GM10266 (cell line): Measurements from ENCODE around the gene KIF26B.

ENCODE experiments used
- DNase-seq: peaks from one replicate; pipeline ENCODE4 v3.0.0; 2012; ENCODE audit errors: extremely low spot score
- CTCF ChIP-seq: IDR thresholded peaks from 2 replicates; pipeline ENCODE4 v1.5.1; 2012; ENCODE audit warnings: mild to moderate bottlenecking, low read depth; ENCODE audit not compliant: control insufficient read depth, insufficient read depth; ENCODE audit errors: missing control alignments

Gene KIF26B

DNA sequence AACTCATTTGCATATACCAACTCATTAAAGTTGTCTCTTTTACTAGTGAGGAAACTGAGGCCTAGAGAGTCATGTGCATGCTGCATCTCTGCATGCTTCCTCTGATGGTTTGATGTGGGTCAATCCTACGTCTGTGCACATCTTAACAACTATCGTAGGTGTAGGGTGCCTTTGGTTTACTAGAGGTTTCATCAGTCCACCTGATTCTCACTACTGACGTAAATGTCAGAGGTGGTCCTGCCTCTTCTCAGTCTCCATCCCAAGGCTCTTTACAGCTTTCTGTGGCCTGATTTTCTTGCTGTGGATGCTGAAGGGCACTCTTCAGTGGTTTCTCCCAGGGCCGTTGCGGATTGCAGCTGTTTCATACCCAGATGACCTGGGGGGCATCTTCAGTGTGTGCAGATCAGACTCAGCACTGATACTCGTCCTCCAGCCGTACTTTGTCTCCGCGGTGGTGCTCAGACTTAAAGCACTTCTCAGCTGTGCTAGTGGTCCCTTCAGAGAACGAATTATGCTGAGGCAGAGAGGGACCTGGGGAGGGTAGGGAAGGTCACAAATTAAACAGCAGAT is 407.0 kb downstream of the KIF26B start:
- DNase-seq: no peak
- TF ChIP-seq CTCF: no peak

- DNase-seq: no peak
- TF ChIP-seq CTCF: no peak
These were observed 411.3 kb downstream of the KIF26B start for GRCh38 chr1:245566134-245566533.

GRCh38 chr1:245566952-245567351 is 412.2 kb downstream of the KIF26B start:
- DNase-seq: no peak
- no peak for TF ChIP-seq CTCF

- TF ChIP-seq CTCF: no peak
- no peak for DNase-seq
These were observed 417.1 kb downstream of the KIF26B start for GRCh38 chr1:245571815-245572294.

DNA sequence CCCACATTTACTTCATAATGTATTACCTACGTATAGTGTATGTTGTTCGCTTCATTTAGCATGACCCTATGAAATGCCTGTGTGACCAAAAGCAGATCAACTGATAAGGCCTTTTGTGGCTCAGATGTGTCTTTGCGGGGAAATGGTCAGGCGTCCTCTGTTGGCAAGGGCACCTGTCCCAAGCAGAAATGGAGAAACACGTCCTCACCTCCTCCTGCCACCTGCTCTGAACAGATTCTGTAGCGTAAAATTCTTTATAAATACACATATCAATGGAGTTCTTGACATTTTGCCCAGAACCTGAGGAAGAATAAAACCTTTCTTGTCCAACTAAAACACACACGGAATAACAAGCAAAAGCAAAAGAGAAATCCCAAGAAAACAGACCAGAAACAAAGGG is 417.9 kb downstream of the KIF26B start:
- no peak for TF ChIP-seq CTCF
- no peak for DNase-seq

DNA sequence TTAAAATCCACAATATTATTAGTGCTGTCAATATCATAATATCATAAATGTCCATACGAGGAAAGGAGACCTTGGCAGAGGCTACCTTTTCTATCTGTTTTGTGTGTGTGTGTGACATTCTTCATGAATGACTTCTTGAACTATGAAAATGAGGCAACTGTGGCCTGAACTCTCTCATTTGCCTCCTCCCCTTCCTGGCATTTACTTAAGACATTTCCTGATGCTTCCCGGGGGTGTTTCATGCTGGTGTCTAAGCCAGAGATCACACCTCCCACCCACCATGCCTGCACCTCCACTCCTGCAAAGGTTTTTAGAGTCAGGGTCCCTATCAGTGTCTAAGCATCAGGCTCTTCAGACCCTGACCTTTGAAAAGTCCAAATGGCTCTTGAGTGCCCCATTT is 420.9 kb downstream of the KIF26B start:
- TF ChIP-seq CTCF: no peak
- DNase-seq: no peak

DNA sequence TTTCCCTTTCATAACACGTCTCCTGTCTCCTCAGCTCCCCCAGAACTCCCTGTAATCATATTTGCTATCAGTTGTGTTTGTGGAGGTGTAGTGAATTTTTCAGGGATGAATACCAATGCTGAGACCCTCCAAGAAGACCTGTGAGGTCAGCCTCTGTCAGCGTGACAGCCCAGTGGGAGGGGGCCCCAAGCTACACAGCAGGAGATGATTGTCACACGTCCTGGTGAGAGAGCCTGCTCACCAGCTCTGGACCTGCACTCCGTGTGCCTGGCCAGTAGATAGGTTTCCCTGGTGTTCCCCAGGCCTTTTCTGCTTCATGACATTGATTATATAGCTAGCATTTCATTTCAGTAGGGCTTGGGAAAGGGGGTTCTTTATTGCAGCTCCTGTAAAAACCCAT is 421.5 kb downstream of the KIF26B start:
- no peak for DNase-seq
- no peak for TF ChIP-seq CTCF
